Caco-2 (cell line): ENCODE measurements around the gene GLE1. TPM values are rescaled to one million over a fixed set of nuclear protein-coding genes. Genes with fewer than 3 reads are reported as not detected.

Source experiments
- BruUV-seq: library from RNA; stranded (reverse); fragments of 400-500 nt; replicated peaks from 2 replicates; lab custom pipeline; 2021; lab: Mats Ljungman, UMichigan
- CTCF ChIA-PET: fragments of 300-600 bp; sonication (Branson Sonifier 250); formaldehyde crosslinking; loops from one replicate; lab custom pipeline; 2022; ENCODE audit warnings: antibody characterized with exemption; lab: Charles Lee
- POLR2A ChIA-PET: fragments of 300-600 bp; sonication (Branson Sonifier 250); formaldehyde crosslinking; loops from one replicate; lab custom pipeline; 2022; ENCODE audit warnings: antibody characterized with exemption; lab: Charles Lee
- DNase-seq, 2 experiments: peaks; one replicate each; pipeline versions ENCODE4 v3.0.0 to v3.0.0-alpha.2; 2020 to 2022
- H3K27me3 ChIP-seq: replicated peaks from 2 replicates; pipeline ENCODE4 v1.6.0; 2011; ENCODE audit warnings: low read length; ENCODE audit not compliant: control insufficient read depth, insufficient read depth
- H3K36me3 ChIP-seq: 2 replicates; pipeline ENCODE4 v1.5.1; 2011; ENCODE audit warnings: low read length; ENCODE audit not compliant: control insufficient read depth, insufficient read depth
- H3K4me1 ChIP-seq: fragments of 250-450 bp; sonication (Bioruptor Pico); 2 replicates; pipeline ENCODE4 v1.5.1; 2020; ENCODE audit warnings: mild to moderate bottlenecking
- H3K4me3 ChIP-seq: 2 replicates; pipeline ENCODE4 v1.5.1; 2011; ENCODE audit warnings: low read depth, mild to moderate bottlenecking, control low read depth, low read length
- H3K9me3 ChIP-seq: fragments of 250-450 bp; sonication (Bioruptor Pico); 2 replicates; pipeline ENCODE4 v1.5.1; 2020; ENCODE audit warnings: mild to moderate bottlenecking, moderate library complexity
- H3K27ac Mint-ChIP-seq: one replicate; pipeline ENCODE4 v1.8.0; 2022; ENCODE audit warnings: mixed read lengths; ENCODE audit not compliant: unreplicated experiment
- H3K27me3 Mint-ChIP-seq: one replicate; pipeline ENCODE4 v1.8.0; 2022; ENCODE audit warnings: mixed read lengths; ENCODE audit not compliant: insufficient read depth, unreplicated experiment
- H3K36me3 Mint-ChIP-seq: one replicate; pipeline ENCODE4 v1.8.0; 2022; ENCODE audit warnings: mild to moderate bottlenecking, mixed read lengths; ENCODE audit not compliant: insufficient read depth, unreplicated experiment
- H3K4me1 Mint-ChIP-seq: one replicate; pipeline ENCODE4 v1.8.0; 2022; ENCODE audit warnings: low read depth, mixed read lengths; ENCODE audit not compliant: unreplicated experiment
- H3K4me3 Mint-ChIP-seq: one replicate; pipeline ENCODE4 v1.8.0; 2022; ENCODE audit warnings: mild to moderate bottlenecking, moderate library complexity, mixed read lengths; ENCODE audit not compliant: unreplicated experiment
- H3K9me3 Mint-ChIP-seq: one replicate; pipeline ENCODE4 v1.8.0; 2022; ENCODE audit warnings: mixed read lengths; ENCODE audit not compliant: unreplicated experiment
- CTCF ChIP-seq, 2 experiments: fragments of 200-600 bp in 1 of 2; IDR thresholded peaks; 1 replicate in 1 of 2; 2 replicates in 1 of 2; pipeline versions ENCODE4 v1.5.1 to v1.8.0; 2011 to 2022; ENCODE audit warnings: antibody characterized with exemption in 1 of 2, control low read depth in 1 of 2, inconsistent platforms in 1 of 2, low read depth in 1 of 2, low read length in 1 of 2, mild to moderate bottlenecking in 1 of 2, moderate library complexity in 1 of 2; ENCODE audit not compliant: insufficient read depth in 1 of 2, severe bottlenecking in 1 of 2, unreplicated experiment in 1 of 2
- intact Hi-C: fragments of 100-400 bp; cut with micrococcal nuclease; formaldehyde crosslinking; loops from one replicate; pipeline ENCODE4 v1.10.0; 2022; ENCODE audit not compliant: unreplicated experiment
- total RNA-seq: library from RNA; stranded (reverse); gene quantifications from 2 replicates; pipeline ENCODE4 v1.2.3, GENCODE V29; 2022

Gene GLE1
- total RNA-seq, 1 experiment from 2014 or later = 30.4 TPM

GRCh38 chr9:128587453-128587852 lies 82.9 kb downstream of the GLE1 start:
- no TSS peak for BruUV-seq
- H3K27me3 ChIP-seq = no peaks in the 10 kb centered on the region
- no peak for TF ChIP-seq CTCF (IDR thresholded peaks at IDR 0.05; ENCODE audit: insufficient read depth in 1 of 2, low read depth in 1 of 2, low read length in 1 of 2, severe bottlenecking in 1 of 2, unreplicated experiment in 1 of 2)
- intact Hi-C loops = no loop called here
- no peaks in the 10 kb centered on the region for H3K4me1 Mint-ChIP-seq
- no peak for DNase-seq
- H3K9me3 Mint-ChIP-seq = no peaks in the 10 kb centered on the region
- CTCF ChIA-PET = no interaction called here
- no peaks in the 10 kb centered on the region for H3K9me3 ChIP-seq
- peaks cover 100% of the 10 kb centered on the region for H3K36me3 Mint-ChIP-seq
- no peaks in the 10 kb centered on the region for H3K27me3 Mint-ChIP-seq
- H3K4me3 ChIP-seq = no peak overlapping the region
- H3K36me3 ChIP-seq = peaks cover 7% of the 10 kb centered on the region
- POLR2A ChIA-PET = no interaction called here
- 0 out of 2 replicates have a peak, but pooled peaks cover 3% of the 10 kb centered on the region for H3K4me1 ChIP-seq
- no peak overlapping the region for H3K27ac Mint-ChIP-seq
- H3K4me3 Mint-ChIP-seq = no peak overlapping the region

GRCh38 chr9:128588581-128589233 lies 84.2 kb downstream of the GLE1 start:
- peaks cover 9% of the 10 kb centered on the region for H3K36me3 ChIP-seq

More at GRCh38 chr9:128588581-128589233, 84.2 kb downstream of the GLE1 start:
- ChIA-PET CTCF (no interaction called here), POLR2A (interaction anchor here (0.7 kb wide), 1 partner anchor 152 kb away, joined by 3 read pairs; no protein-coding TSS in a partner anchor)
- Histone ChIP-seq H3K4me1 (0 out of 2 replicates have a peak, but pooled peaks cover 3% of the 10 kb centered on the region), H3K27me3 (no peaks in the 10 kb centered on the region), H3K4me3 (no peak overlapping the region), H3K9me3 (no peaks in the 10 kb centered on the region)
- H3K27ac Mint-ChIP-seq = no peak overlapping the region
- peaks cover 100% of the 10 kb centered on the region for H3K36me3 Mint-ChIP-seq
- BruUV-seq = no TSS peak
- no peak for TF ChIP-seq CTCF (IDR thresholded peaks at IDR 0.05; ENCODE audit: insufficient read depth in 1 of 2, low read depth in 1 of 2, low read length in 1 of 2, severe bottlenecking in 1 of 2, unreplicated experiment in 1 of 2)
- intact Hi-C loops = no loop called here
- no peak overlapping the region for H3K4me3 Mint-ChIP-seq
- no peaks in the 10 kb centered on the region for H3K9me3 Mint-ChIP-seq
- no peak for DNase-seq
- H3K27me3 Mint-ChIP-seq = no peaks in the 10 kb centered on the region
- no peaks in the 10 kb centered on the region for H3K4me1 Mint-ChIP-seq

Other genes with a start within 250 kb of the GLE1 start
- gene GOLGA2, start 228.7 kb upstream of the GLE1 start, total RNA-seq = 97.7 and 102 TPM in 2 replicates
- 18.0 and 19.8 TPM in 2 replicates for gene SWI5, start 228.4 kb upstream of the GLE1 start, total RNA-seq
- 34.1 and 37.4 TPM in 2 replicates for gene TRUB2, start 182.3 kb upstream of the GLE1 start, total RNA-seq
- 48.9 and 49.5 TPM in 2 replicates for gene COQ4, start 181.9 kb upstream of the GLE1 start, total RNA-seq
- gene SLC27A4, start 164.2 kb upstream of the GLE1 start, total RNA-seq = 21.1 and 22.8 TPM in 2 replicates
- 55.9 and 62.7 TPM in 2 replicates for gene URM1, start 133.3 kb upstream of the GLE1 start, total RNA-seq
- gene CERCAM, start 83.9 kb upstream of the GLE1 start, total RNA-seq = 12.3 and 18.7 TPM in 2 replicates
- 34.6 and 34.9 TPM in 2 replicates for gene ODF2, start 48.7 kb upstream of the GLE1 start, total RNA-seq
- gene SPTAN1, start 47.9 kb downstream of the GLE1 start, total RNA-seq = 407 and 408 TPM in 2 replicates
- gene DYNC2I2, start 152.1 kb downstream of the GLE1 start, total RNA-seq = 80.2 and 80.8 TPM in 2 replicates
- gene SET, start 184.5 kb downstream of the GLE1 start, total RNA-seq = 710 and 745 TPM in 2 replicates
- gene PKN3, start 197.8 kb downstream of the GLE1 start, total RNA-seq = 1.6 and 2.1 TPM in 2 replicates
- gene ZDHHC12, start 219.4 kb downstream of the GLE1 start, total RNA-seq = 71.0 and 73.7 TPM in 2 replicates